Panc1 (cell line): ENCODE results near the gene ZNF516.

ENCODE experiments used
- CTCF ChIP-seq: fragments of 450-650 bp; IDR thresholded peaks from 2 replicates; pipeline ENCODE4 v1.5.1; 2017; ENCODE audit warnings: mild to moderate bottlenecking
- POLR2AphosphoS5 ChIP-seq: IDR thresholded peaks from 2 replicates; pipeline ENCODE4 v1.6.1; 2012; ENCODE audit warnings: mild to moderate bottlenecking, low read depth, low read length, moderate library complexity
- REST ChIP-seq, 2 experiments: IDR thresholded peaks; 2 replicates each; pipeline ENCODE4 v1.6.1; 2011 to 2012; ENCODE audit warnings: low read depth in 2 of 2, control low read depth in 1 of 2, low read length in 1 of 2, mild to moderate bottlenecking in 1 of 2, moderate library complexity in 1 of 2; ENCODE audit not compliant: insufficient read depth in 1 of 2
- SIN3A ChIP-seq: IDR thresholded peaks from 2 replicates; pipeline ENCODE4 v1.6.1; 2012; ENCODE audit warnings: low read depth, mild to moderate bottlenecking, low read length, moderate library complexity, borderline replicate concordance; ENCODE audit not compliant: insufficient read depth
- TCF7L2 ChIP-seq: IDR thresholded peaks from 2 replicates; pipeline ENCODE4 v1.6.1; 2011; ENCODE audit warnings: mild to moderate bottlenecking, low read depth, low read length, inconsistent platforms

- TF ChIP-seq CTCF: no peak
- TF ChIP-seq POLR2AphosphoS5: no peak
- no peak for TF ChIP-seq SIN3A
- no peak for TF ChIP-seq REST (IDR thresholded peaks at IDR 0.05; ENCODE audit: insufficient read depth in 1 of 2, low read depth in 2 of 2, low read length in 1 of 2)
- no peak for TF ChIP-seq TCF7L2
These were observed 97.4 kb downstream of the ZNF516 start for GRCh38 chr18:76397631-76398030.
